ENCODE measurements around the gene TRIOBP. TPM values are rescaled to one million over a fixed set of nuclear protein-coding genes. Genes with fewer than 3 reads are reported as not detected.

Gene TRIOBP
- total RNA-seq, 1 donor from 2014 or later: 75.1 TPM

- H3K4me3 ChIP-seq (ENCODE audit: low read depth, low read length): no peak overlapping the region
- no peak for DNase-seq (ENCODE audit: low read depth)
- no peak for TF ChIP-seq CTCF (conservative IDR thresholded peaks at IDR 0.05; ENCODE audit: low read depth, low read length)
Measured at GRCh38 chr22:37734402-37734700, 37.5 kb downstream of the TRIOBP start.

DNA sequence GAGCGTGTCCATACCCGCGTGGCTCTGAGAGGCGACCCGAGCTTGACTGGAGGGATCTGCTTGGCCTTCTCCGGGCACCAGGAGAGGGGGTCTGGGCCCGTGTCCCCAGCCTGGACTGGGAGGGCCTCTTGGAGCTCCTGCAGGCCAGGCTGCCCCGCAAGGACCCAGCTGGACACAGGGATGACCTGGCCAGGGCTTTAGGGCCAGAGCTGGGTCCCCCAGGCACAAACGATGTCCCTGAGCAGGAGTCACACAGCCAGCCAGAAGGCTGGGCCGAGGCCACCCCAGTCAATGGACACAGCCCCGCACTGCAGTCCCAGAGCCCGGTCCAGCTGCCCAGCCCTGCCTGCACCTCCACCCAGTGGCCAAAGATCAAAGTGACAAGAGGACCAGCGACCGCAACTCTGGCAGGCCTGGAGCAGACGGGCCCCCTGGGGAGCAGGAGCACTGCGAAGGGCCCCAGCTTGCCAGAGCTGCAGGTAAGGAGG lies 38.2 kb downstream of the TRIOBP start:
- DNase-seq (ENCODE audit: low read depth): no peak
- no peak overlapping the region for H3K4me3 ChIP-seq (ENCODE audit: low read depth, low read length)
- TF ChIP-seq CTCF (conservative IDR thresholded peaks at IDR 0.05; ENCODE audit: low read depth, low read length): peak; percentile 62

- DNase-seq (ENCODE audit: low read depth): no peak
- TF ChIP-seq CTCF (conservative IDR thresholded peaks at IDR 0.05; ENCODE audit: low read depth, low read length): no peak
- H3K4me3 ChIP-seq (ENCODE audit: low read depth, low read length): no peak overlapping the region
Measured at GRCh38 chr22:37739035-37739434, 42.2 kb downstream of the TRIOBP start.

GRCh38 chr22:37739611-37740049 lies 42.8 kb downstream of the TRIOBP start:
- no peak for DNase-seq (ENCODE audit: low read depth)
- no peak overlapping the region for H3K4me3 ChIP-seq (ENCODE audit: low read depth, low read length)
- TF ChIP-seq CTCF (conservative IDR thresholded peaks at IDR 0.05; ENCODE audit: low read depth, low read length): no peak

DNA sequence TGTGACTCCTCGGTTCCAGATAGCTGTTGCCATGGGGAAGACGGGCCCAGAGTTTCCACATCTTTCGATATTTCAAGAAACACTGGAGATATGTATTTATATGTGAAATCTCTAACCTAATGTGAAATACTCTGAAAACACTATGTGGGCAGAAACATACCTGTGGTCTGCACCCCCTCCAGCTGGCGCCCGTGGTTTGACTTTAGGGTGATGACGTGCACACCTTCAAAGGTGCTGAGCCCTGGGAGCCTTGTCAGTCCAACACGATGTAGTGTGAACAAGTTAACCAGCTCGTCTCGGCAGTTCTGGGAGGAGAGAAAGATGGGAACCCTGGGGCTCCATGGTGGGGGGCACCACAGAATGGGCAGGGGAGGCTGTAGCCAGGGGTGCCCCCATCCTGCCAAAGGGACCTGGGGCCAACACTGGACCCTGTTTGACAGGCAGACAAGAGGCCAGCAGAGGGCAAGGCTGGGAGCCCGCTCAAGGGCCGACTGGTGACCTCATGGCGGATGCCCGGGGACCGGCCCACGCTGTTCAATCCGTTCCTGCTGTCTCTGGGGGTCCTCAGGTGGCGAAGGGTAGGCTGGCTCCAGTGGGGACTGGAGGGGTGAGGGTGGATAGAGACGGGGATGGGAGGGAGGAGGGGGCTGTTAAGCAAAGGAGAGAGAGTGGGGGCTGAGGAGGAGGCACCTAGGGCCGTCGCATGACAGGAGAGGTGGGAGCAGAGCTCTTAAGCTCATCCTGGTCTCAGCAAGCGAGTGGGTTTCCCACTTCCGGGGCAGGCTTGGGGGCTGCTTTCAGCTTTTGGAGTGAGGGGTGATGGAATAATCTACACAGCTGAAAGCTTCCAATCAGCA lies 43.8 kb downstream of the TRIOBP start:
- no peak for TF ChIP-seq CTCF (conservative IDR thresholded peaks at IDR 0.05; ENCODE audit: low read depth, low read length)
- no peak overlapping the region for H3K4me3 ChIP-seq (ENCODE audit: low read depth, low read length)
- no peak for DNase-seq (ENCODE audit: low read depth)

- TF ChIP-seq CTCF (conservative IDR thresholded peaks at IDR 0.05; ENCODE audit: low read depth, low read length): no peak
- no peak overlapping the region for H3K4me3 ChIP-seq (ENCODE audit: low read depth, low read length)
- no peak for DNase-seq (ENCODE audit: low read depth)
Measured at GRCh38 chr22:37741312-37741795, 44.5 kb downstream of the TRIOBP start.

Measured in epithelial cell of proximal tubule (primary cell).